HepG2 (cell line): ENCODE results near the gene ALG9. TPM values are rescaled to one million over a fixed set of nuclear protein-coding genes. Genes with fewer than 3 reads are reported as not detected.

ENCODE experiments used
- ATAC-seq: fragments of 200-7000 bp; cut with Tn5 transposase; 3 replicates; pipeline ENCODE4 v1.9.1; 2020; ENCODE audit warnings: mild to moderate bottlenecking, moderate library complexity
- BruUV-seq: library from RNA; stranded (reverse); fragments of 400-500 nt; replicated peaks from 2 replicates; lab custom pipeline; 2021; lab: Mats Ljungman, UMichigan
- CTCF ChIA-PET: fragments of 300-600 bp; formaldehyde crosslinking; extraction: SDS; loops from one replicate; lab custom pipeline; 2021; ENCODE audit warnings: low total read pairs, inconsistent platforms, low intra/inter-chr PET ratio; lab: Yijun Ruan, JAX
- POLR2A ChIA-PET: fragments of 350-600 bp; sonication (Branson Sonifier 250); formaldehyde crosslinking; loops from one replicate; lab custom pipeline; 2020; ENCODE audit warnings: antibody characterized with exemption, inconsistent platforms; lab: Yijun Ruan, JAX
- DNase-seq: peaks from one replicate; pipeline ENCODE4 v3.0.0-alpha.2; 2015; ENCODE audit warnings: low spot score
- FAIRE-seq: peaks from 3 replicates; lab custom pipeline; 2011; peaks lifted over from hg19 to GRCh38; lab: Jason Lieb, UNC
- H2AFZ ChIP-seq: one replicate; pipeline ENCODE4 v1.6.1; 2011; ENCODE audit warnings: low read length, inconsistent platforms
- H3K27ac ChIP-seq: fragments of 300-600 bp; 3 replicates; pipeline ENCODE4 v1.8.0; 2011; ENCODE audit warnings: mixed run types, mild to moderate bottlenecking, mixed read lengths, low read length, inconsistent platforms; ENCODE audit not compliant: insufficient read depth; ENCODE audit errors: extremely low read length
- H3K27me3 ChIP-seq, 2 experiments: fragments of 200-600 bp in 1 of 2; 2 replicates in 1 of 2; 3 replicates in 1 of 2; pipeline versions ENCODE4 v1.6.0 to v1.8.0; 2011; ENCODE audit warnings: low read length in 2 of 2, mild to moderate bottlenecking in 2 of 2, moderate library complexity in 2 of 2, inconsistent platforms in 1 of 2; ENCODE audit not compliant: insufficient read depth in 2 of 2, control insufficient read depth in 1 of 2
- H3K36me3 ChIP-seq, 2 experiments: fragments of 200-600 bp in 1 of 2; replicated peaks in 1 of 2; 2 replicates in 1 of 2; 3 replicates in 1 of 2; pipeline versions ENCODE4 v1.5.1 to v1.8.0; 2011; ENCODE audit warnings: low read length in 2 of 2, inconsistent platforms in 1 of 2; ENCODE audit not compliant: insufficient read depth in 2 of 2, control insufficient read depth in 1 of 2
- H3K4me1 ChIP-seq: 2 replicates; pipeline ENCODE4 v1.5.1; 2012; ENCODE audit warnings: low read length, inconsistent platforms; ENCODE audit not compliant: insufficient read depth
- H3K4me2 ChIP-seq: 2 replicates; pipeline ENCODE4 v1.6.0; 2011; ENCODE audit warnings: low read depth, low read length, inconsistent platforms
- H3K4me3 ChIP-seq, 3 experiments: fragments of 200-600 bp in 1 of 3; sonication (generic), shearing (Covaris generic) in 1 of 3; replicated peaks in 1 of 3; 2 replicates each; pipeline ENCODE4 v1.5.1; 2011 to 2016; ENCODE audit warnings: low read length in 3 of 3, inconsistent platforms in 2 of 3, low read depth in 2 of 3, mild to moderate bottlenecking in 2 of 3, control low read depth in 1 of 3, mixed read lengths in 1 of 3; ENCODE audit not compliant: insufficient read depth in 1 of 3
- H3K79me2 ChIP-seq: one replicate; pipeline ENCODE4 v1.6.1; 2011; ENCODE audit warnings: low read length, inconsistent platforms; ENCODE audit not compliant: insufficient read depth
- H3K9ac ChIP-seq: 2 replicates; pipeline ENCODE4 v1.6.0; 2011; ENCODE audit warnings: mild to moderate bottlenecking, low read depth, low read length, inconsistent platforms; ENCODE audit not compliant: insufficient read depth
- H3K9me3 ChIP-seq: 2 replicates; pipeline ENCODE4 v1.5.1; 2012; ENCODE audit warnings: mild to moderate bottlenecking, low read length
- H4K20me1 ChIP-seq: 2 replicates; pipeline ENCODE4 v1.6.0; 2011; ENCODE audit warnings: inconsistent platforms, mild to moderate bottlenecking, low read length, moderate library complexity; ENCODE audit not compliant: insufficient read depth
- BCL6 ChIP-seq: IDR thresholded peaks from 2 replicates; pipeline ENCODE4 v1.6.1; 2016; ENCODE audit warnings: missing genetic modification reagents, missing compliant biosample characterization
- FOXC1 ChIP-seq: sonication (generic); formaldehyde crosslinking; IDR thresholded peaks from 2 replicates; pipeline ENCODE4 v1.8.0; 2022; ENCODE audit warnings: mild to moderate bottlenecking, missing genetic modification reagents, borderline replicate concordance
- HMGA1 ChIP-seq: sonication (generic); formaldehyde crosslinking; conservative IDR thresholded peaks from 2 replicates; pipeline ENCODE4 v1.4.0; 2020; ENCODE audit warnings: missing genetic modification reagents
- HNF4A ChIP-seq: sonication (generic); formaldehyde crosslinking; IDR thresholded peaks from 2 replicates; pipeline ENCODE4 v1.4.0; 2020; ENCODE audit warnings: missing genetic modification reagents
- KDM3A ChIP-seq: IDR thresholded peaks from 2 replicates; pipeline ENCODE4 v1.6.1; 2018; ENCODE audit warnings: low read depth, missing compliant biosample characterization
- NCOR1 ChIP-seq: fragments of 200-600 bp; sonication (generic); IDR thresholded peaks from 2 replicates; pipeline ENCODE4 v1.7.0; 2017; ENCODE audit warnings: antibody characterized with exemption, low read length, borderline replicate concordance
- POLR2AphosphoS5 ChIP-seq: IDR thresholded peaks from 2 replicates; pipeline ENCODE4 v1.6.1; 2012; ENCODE audit warnings: low read depth, low read length
- SIN3A ChIP-seq: IDR thresholded peaks from 2 replicates; pipeline ENCODE4 v1.6.1; 2011; ENCODE audit warnings: low read depth, mild to moderate bottlenecking, control low read depth, low read length, borderline replicate concordance
- SNAI1 ChIP-seq: sonication (generic); formaldehyde crosslinking; IDR thresholded peaks from 2 replicates; pipeline ENCODE4 v1.5.0; 2020; ENCODE audit warnings: mild to moderate bottlenecking, missing genetic modification reagents, borderline replicate concordance
- TMF1 ChIP-seq: sonication (generic); formaldehyde crosslinking; IDR thresholded peaks from 2 replicates; pipeline ENCODE4 v1.8.1; 2022; ENCODE audit warnings: low read depth, missing genetic modification reagents
- TRIM24 ChIP-seq: sonication (generic); formaldehyde crosslinking; IDR thresholded peaks from 2 replicates; pipeline ENCODE4 v1.8.0; 2022; ENCODE audit warnings: mild to moderate bottlenecking, missing genetic modification reagents
- ZBTB8A ChIP-seq: sonication (generic); formaldehyde crosslinking; IDR thresholded peaks from 2 replicates; pipeline ENCODE4 v1.4.0; 2020; ENCODE audit warnings: mild to moderate bottlenecking, low read depth, missing genetic modification reagents, borderline replicate concordance
- ZNF230 ChIP-seq: sonication (generic); formaldehyde crosslinking; IDR thresholded peaks from 2 replicates; pipeline ENCODE4 v1.4.0; 2020; ENCODE audit warnings: mild to moderate bottlenecking, missing genetic modification reagents
- ZNF282 ChIP-seq: fragments of 450-650 bp; IDR thresholded peaks from 2 replicates; pipeline ENCODE4 v1.6.1; 2018; ENCODE audit not compliant: partially characterized antibody
- ZNF670 ChIP-seq: sonication (generic); formaldehyde crosslinking; IDR thresholded peaks from 2 replicates; pipeline ENCODE4 v1.8.0; 2022; ENCODE audit warnings: mild to moderate bottlenecking, missing genetic modification reagents, borderline replicate concordance
- ZNF790 ChIP-seq: sonication (generic); formaldehyde crosslinking; IDR thresholded peaks from 2 replicates; pipeline ENCODE4 v1.8.0; 2022; ENCODE audit warnings: missing genetic modification reagents, mild to moderate bottlenecking, borderline replicate concordance
- WGBS: methylation state at CpG from one replicate; pipeline ENCODE4 v1.1.6; 2017; ENCODE audit warnings: low lambda C conversion rate; 5-methylcytosine and 5-hydroxymethylcytosine counted together
- in situ Hi-C: cut with HindIII; loops from 2 replicates; pipeline ENCODE4 v1.10.0; 2017; ENCODE audit warnings: low pct_unique_long_range_greater_than_20kb; ENCODE audit not compliant: extremely low pct_ligation_motif_present
- intact Hi-C: fragments of 100-400 bp; cut with micrococcal nuclease; formaldehyde crosslinking; loops from one replicate; pipeline ENCODE4 v1.10.0; 2022; ENCODE audit not compliant: unreplicated experiment
- polyA plus RNA-seq, 8 experiments: library from polyadenylated mRNA; depleted of rRNA in 3 of 8; stranded (reverse) in 7 of 8; unstranded in 1 of 8; fragments of >200 nt; fragmentation: Illumina TruSeq in 4 of 8; extraction: Trizol in 4 of 8; gene quantifications; 2 replicates each; pipeline versions ENCODE4 v1.2.1 to v1.2.3, GENCODE V29; 2011 to 2016; ENCODE audit warnings: low read depth in 4 of 8, missing spikeins in 1 of 8, mixed read lengths in 1 of 8; ENCODE audit not compliant: insufficient read depth in 1 of 8
- total RNA-seq, 5 experiments: library from RNA; depleted of rRNA; stranded (reverse); fragments of >200 nt; fragmentation: Illumina TruSeq; extraction: Trizol; gene quantifications; 2 replicates each; pipeline ENCODE4 v1.2.3, GENCODE V29; 2016; ENCODE audit warnings: low read depth in 1 of 5
- TF ChIP-seq, protein P1 (sequence below): sonication (generic); formaldehyde crosslinking; IDR thresholded peaks from 2 replicates; pipeline ENCODE4 v1.4.0; 2020; ENCODE audit warnings: missing genetic modification reagents, mild to moderate bottlenecking, borderline replicate concordance
- TF ChIP-seq, protein P2 (sequence below): sonication (generic); formaldehyde crosslinking; IDR thresholded peaks from 2 replicates; pipeline ENCODE4 v1.5.1; 2020; ENCODE audit warnings: missing genetic modification reagents, mild to moderate bottlenecking, borderline replicate concordance

The ALG9 gene
- total and polyA plus RNA-seq, 2 of the 13 experiments (the other 11 are each of a cell fraction or from before 2014, with no cell fraction given): 39.4 to 40.6 TPM

DNA sequence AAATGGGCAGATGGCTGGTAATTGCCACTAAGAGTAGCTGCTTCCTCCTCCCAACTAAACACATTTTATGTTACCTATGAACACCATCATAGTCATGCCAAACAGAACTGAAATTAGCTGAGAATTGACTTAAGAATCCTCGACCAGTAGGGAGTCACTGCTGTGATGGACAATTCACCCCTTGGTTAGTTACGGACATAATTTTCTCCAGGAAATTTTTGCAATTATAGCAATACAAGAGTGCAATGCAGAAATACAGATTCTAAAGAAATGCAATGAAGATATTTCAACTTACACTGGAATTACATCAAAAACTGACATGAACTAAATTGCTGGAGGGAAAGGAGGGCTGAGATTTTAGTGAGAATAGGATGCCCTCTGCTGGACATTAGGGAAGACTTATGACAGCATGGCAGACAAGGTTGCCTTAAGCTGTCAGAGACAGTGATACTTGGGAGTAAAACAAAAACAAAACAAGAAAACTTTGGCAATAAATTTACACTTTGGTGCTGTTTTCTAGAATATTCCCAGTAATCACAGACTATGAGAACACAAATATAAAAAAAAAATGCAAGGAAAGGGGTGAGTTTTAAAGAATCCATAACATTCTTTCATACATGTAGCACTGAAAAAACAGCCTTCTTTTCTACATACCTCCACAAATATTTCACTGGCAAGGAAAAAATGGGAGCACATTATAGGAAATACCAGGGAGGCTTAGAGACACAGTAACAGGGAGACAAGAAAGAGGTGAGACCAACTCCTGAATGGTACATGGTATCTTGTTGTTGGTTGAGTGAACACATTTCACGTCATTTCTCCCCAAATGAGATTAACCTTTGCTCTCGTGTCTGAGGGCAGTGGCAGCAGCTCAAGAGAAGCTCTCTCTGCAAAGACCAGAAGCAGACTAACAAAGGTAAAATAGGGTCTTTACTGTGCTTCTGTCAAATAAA lies 94.0 kb downstream of the ALG9 start:
- FAIRE-seq (peak; percentile 67), ATAC-seq (peak; percentile 85), DNase-seq (peak; percentile 82)
- Histone ChIP-seq H3K79me2 (no peaks in the 10 kb centered on the region), H3K36me3 (no peaks in the 10 kb centered on the region), H3K27ac (peak overlapping the region; percentile 85), H3K4me2 (peak overlapping the region; percentile 95), H3K4me1 (peaks cover 63% of the 10 kb centered on the region), H2AFZ (no peak overlapping the region), H3K9me3 (no peaks in the 10 kb centered on the region), H3K9ac (peak overlapping the region; percentile 57), H3K27me3 (no peaks in the 10 kb centered on the region), H4K20me1 (no peaks in the 10 kb centered on the region), H3K4me3 (peak overlapping the region; percentile 17 to 62 (median 44); a peak in 4 of 6 replicates)
- in situ Hi-C loops (loop anchor here (5.0 kb wide), 1 partner anchor 175 kb away; the partner anchor contains the start of gene SIK2), intact Hi-C loops (loop anchor here (1.0 kb wide), 3 partner anchors 64 to 212 kb away; no protein-coding TSS in a partner anchor)
- WGBS: 45% methylated on average over 4 of the region's 4 CpGs
- BruUV-seq: TSS peak; percentile 47
- ChIA-PET CTCF (interaction anchor here (0.7 to 2.2 kb wide), 4 partner anchors 42 to 175 kb away, joined by 3 to 23 read pairs (median 16); partner anchors contain the start of gene SIK2), POLR2A (interaction anchor here (0.6 to 4.7 kb wide), 18 partner anchors 9 to 180 kb away, joined by 3 to 68 read pairs (median 4); partner anchors contain the start of genes ALG9 and PPP2R1B)
- TF ChIP-seq BCL6 (CRISPR knock-in tag): peak; percentile 56
- TF ChIP-seq SIN3A: no peak
- TF ChIP-seq HMGA1: no peak
- TF ChIP-seq, protein P1, sequence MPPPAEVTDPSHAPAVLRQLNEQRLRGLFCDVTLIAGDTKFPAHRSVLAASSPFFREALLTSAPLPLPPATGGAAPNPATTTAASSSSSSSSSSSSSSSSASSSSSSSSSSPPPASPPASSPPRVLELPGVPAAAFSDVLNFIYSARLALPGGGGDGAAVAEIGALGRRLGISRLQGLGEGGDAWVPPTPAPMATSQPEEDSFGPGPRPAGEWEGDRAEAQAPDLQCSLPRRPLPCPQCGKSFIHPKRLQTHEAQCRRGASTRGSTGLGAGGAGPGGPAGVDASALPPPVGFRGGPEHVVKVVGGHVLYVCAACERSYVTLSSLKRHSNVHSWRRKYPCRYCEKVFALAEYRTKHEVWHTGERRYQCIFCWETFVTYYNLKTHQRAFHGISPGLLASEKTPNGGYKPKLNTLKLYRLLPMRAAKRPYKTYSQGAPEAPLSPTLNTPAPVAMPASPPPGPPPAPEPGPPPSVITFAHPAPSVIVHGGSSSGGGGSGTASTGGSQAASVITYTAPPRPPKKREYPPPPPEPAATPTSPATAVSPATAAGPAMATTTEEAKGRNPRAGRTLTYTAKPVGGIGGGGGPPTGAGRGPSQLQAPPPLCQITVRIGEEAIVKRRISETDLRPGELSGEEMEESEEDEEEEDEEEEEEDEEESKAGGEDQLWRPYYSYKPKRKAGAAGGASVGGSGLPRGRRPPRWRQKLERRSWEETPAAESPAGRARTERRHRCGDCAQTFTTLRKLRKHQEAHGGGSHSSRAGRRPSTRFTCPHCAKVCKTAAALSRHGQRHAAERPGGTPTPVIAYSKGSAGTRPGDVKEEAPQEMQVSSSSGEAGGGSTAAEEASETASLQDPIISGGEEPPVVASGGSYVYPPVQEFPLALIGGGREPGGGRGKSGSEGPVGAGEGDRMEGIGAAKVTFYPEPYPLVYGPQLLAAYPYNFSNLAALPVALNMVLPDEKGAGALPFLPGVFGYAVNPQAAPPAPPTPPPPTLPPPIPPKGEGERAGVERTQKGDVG (CRISPR knock-in tag): no peak
- no peak; the same call in 1 of the 2 replicates for TF ChIP-seq NCOR1
- TF ChIP-seq HNF4A (CRISPR knock-in tag): peak; percentile 89
- TF ChIP-seq, protein P2, sequence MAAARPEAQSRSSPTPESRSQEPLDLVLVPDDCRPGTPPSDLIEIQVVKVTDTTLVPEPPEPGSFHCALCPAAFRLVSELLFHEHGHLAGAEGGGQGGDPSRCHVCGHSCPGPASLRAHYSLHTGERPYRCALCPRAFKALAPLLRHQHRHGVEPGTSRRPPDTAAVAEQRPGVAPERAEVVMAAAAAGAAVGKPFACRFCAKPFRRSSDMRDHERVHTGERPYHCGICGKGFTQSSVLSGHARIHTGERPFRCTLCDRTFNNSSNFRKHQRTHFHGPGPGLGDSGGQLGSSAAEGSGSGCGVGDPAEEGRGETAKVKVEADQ: no peak
- TF ChIP-seq POLR2AphosphoS5: 0 out of 2 replicates have a peak, but pooled peaks have one; percentile 24
- TF ChIP-seq ZNF230 (CRISPR knock-in tag): no peak
- TF ChIP-seq SNAI1 (CRISPR knock-in tag): no peak
- no peak for TF ChIP-seq TMF1 (CRISPR knock-in tag)
- TF ChIP-seq KDM3A (CRISPR knock-in tag): no peak
- no peak for TF ChIP-seq ZNF670 (CRISPR knock-in tag)
- TF ChIP-seq TRIM24 (CRISPR knock-in tag): no peak
- no peak for TF ChIP-seq ZNF282
- no peak for TF ChIP-seq FOXC1 (CRISPR knock-in tag)
- TF ChIP-seq ZNF790 (CRISPR knock-in tag): no peak
- TF ChIP-seq ZBTB8A (CRISPR knock-in tag): no peak
